ENCODE results near the gene TRABD. TPM values are rescaled to one million over a fixed set of nuclear protein-coding genes. Genes with fewer than 3 reads are reported as not detected.

The TRABD gene
- total RNA-seq, 6 experiments from 2014 or later, result 25.0 to 36.0 (median 27.6) TPM

DNA sequence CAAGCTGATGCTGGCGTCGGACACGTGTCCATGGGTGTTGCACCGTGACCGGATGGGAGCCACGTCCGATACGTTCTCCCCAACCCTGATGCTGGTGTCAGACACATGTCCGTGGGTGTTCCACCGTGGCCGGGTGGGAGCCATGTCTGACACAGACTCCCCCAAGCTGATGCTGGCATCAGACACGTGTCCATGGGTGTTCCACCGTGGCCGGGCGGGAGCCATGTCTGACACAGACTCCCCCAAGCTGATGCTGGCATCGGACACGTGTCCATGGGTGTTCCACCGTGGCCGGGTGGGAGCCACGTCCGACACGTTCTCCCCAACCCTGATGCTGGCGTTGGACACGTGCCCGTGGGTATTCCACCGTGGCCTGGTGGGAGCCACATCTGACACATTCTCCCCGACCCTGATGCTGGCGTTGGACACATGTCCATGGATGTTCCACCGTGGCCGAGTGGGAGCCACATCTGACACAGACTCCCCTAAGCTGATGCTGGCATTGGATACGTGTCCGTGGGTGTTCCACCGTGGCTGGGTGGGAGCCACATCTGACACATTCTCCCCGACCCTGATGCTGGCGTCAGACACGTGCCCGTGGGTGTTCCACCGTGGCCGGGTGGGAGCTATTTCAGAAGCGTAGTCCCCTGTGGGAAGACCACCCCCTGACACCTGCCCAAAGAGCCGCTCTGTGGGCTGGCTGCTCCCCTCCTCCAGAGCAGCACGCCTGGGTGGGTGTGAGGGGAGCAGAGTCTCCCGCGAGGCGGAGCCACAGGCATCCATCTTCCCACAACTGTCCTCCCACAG, 35.1 kb downstream of the TRABD start:
- H3K4me1 Mint-ChIP-seq (ENCODE audit: low read depth), result no peaks in the 10 kb centered on the region
- H3K36me3 Mint-ChIP-seq (ENCODE audit: low read depth), result peaks cover 7% of the 10 kb centered on the region
- TF ChIP-seq, protein P1, sequence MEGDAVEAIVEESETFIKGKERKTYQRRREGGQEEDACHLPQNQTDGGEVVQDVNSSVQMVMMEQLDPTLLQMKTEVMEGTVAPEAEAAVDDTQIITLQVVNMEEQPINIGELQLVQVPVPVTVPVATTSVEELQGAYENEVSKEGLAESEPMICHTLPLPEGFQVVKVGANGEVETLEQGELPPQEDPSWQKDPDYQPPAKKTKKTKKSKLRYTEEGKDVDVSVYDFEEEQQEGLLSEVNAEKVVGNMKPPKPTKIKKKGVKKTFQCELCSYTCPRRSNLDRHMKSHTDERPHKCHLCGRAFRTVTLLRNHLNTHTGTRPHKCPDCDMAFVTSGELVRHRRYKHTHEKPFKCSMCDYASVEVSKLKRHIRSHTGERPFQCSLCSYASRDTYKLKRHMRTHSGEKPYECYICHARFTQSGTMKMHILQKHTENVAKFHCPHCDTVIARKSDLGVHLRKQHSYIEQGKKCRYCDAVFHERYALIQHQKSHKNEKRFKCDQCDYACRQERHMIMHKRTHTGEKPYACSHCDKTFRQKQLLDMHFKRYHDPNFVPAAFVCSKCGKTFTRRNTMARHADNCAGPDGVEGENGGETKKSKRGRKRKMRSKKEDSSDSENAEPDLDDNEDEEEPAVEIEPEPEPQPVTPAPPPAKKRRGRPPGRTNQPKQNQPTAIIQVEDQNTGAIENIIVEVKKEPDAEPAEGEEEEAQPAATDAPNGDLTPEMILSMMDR (IDR thresholded peaks at IDR 0.05), result no peak

DNA sequence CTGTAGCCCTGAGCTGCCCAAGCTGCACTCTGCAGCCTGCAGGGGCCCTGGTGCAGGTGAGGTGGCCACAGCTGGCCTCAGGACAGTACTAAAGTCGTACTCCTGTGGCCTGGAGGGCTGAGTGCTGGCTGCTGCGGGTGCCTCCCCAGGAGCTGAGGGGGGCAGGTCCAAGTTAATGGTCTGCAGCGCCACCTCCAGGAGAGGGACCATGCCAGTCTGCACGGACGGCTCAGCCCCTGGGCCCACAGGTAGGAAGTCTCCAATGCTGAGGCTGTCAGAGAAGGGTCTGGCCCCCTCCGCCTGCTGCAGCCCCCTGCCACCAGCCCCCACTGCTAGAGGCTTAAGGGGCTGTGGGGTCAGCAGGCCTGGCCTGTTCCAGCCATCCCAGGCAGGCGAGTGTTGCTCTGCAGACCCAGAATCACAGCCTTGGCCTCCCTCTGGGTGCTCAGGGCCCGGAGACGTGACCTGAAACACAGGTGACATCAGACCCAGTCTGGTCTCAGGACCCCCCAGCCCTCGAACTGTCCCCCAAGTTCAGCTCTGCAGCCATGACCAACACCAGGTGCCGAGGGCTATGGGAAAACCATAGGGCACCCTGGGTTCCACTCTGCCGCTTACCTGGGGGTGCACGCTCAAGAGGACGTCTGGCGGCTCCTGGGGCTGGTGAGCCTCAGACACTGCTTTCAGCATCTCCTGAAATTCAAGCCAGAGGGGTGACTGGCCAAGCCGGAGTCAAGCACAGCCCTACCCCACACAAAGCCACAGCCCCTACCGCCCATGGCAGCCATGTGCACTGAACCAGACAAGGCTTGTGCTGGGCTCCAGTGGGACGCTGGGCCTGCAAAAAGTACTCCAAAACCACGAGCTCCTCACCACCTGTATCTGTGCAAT, 35.9 kb downstream of the TRABD start:
- no peak for DNase-seq
- Mint-ChIP-seq H3K9me3 (no peaks in the 10 kb centered on the region), H3K4me3 (no peak overlapping the region), H3K27me3 (ENCODE audit: insufficient read depth) (peaks cover 2% of the 10 kb centered on the region), H3K27ac (no peak overlapping the region), H3K4me1 (ENCODE audit: low read depth) (no peaks in the 10 kb centered on the region), H3K36me3 (ENCODE audit: low read depth) (peaks cover 7% of the 10 kb centered on the region)
- TF ChIP-seq, protein P1 (IDR thresholded peaks at IDR 0.05), result peak; percentile 37

More for the DNA sequence above, 35.1 kb downstream of the TRABD start:
- Mint-ChIP-seq H3K9me3 (no peaks in the 10 kb centered on the region), H3K27me3 (ENCODE audit: insufficient read depth) (peaks cover 2% of the 10 kb centered on the region), H3K4me3 (no peak overlapping the region), H3K27ac (no peak overlapping the region)
- DNase-seq, result no peak

DNA sequence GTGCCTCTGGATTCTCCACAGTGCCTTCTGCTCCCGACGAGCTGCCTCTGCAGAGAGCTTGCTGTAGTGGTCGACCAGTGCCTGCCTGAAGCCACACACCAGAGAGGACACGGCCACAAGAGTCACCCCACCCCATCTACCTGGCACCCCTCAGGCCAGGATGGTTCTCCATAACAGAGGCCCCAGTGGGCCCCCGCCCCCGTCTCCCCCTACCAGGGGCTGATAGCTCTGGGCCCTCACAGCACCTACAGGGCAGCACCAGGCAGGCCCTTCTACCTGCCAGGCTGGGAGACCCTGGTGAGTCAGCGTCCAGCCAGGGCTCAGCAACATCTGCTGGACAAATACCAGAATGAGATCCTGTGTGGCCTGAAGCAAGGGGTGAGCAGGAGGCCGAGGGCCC, 36.8 kb downstream of the TRABD start:
- no peaks in the 10 kb centered on the region for H3K4me1 Mint-ChIP-seq (ENCODE audit: low read depth)
- peaks cover 7% of the 10 kb centered on the region for H3K36me3 Mint-ChIP-seq (ENCODE audit: low read depth)
- no peak overlapping the region for H3K4me3 Mint-ChIP-seq
- peaks cover under 1% of the 10 kb centered on the region for H3K27me3 Mint-ChIP-seq (ENCODE audit: insufficient read depth)
- H3K9me3 Mint-ChIP-seq, result no peaks in the 10 kb centered on the region
- TF ChIP-seq, protein P1 (IDR thresholded peaks at IDR 0.05), result no peak
- no peak for DNase-seq
- H3K27ac Mint-ChIP-seq, result no peak overlapping the region

DNA sequence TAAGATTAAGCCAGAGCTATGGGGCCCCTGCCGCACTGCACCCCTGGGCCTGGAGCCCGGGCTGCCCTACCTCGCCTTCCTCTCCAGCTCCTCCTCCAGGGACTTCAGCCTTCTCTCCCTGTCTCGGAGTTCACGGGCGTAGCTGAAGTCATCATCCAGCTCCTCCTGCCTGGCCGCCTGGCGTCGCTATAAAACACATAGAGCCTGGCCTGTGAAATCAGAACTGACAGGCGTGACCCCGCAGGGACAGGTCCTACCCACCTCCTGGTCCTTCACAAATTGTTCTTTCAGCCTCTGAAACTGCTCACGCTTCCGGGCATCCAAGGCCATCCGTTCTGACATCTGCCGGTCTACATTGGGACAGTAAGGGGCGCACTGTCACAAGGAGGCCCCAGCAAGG, 38.4 kb downstream of the TRABD start:
- H3K27ac Mint-ChIP-seq, result no peak overlapping the region
- H3K27me3 Mint-ChIP-seq (ENCODE audit: insufficient read depth), result no peaks in the 10 kb centered on the region; the same call in 1 of the 2 replicates
- no peaks in the 10 kb centered on the region for H3K4me1 Mint-ChIP-seq (ENCODE audit: low read depth)
- TF ChIP-seq, protein P1 (IDR thresholded peaks at IDR 0.05), result no peak
- peaks cover 7% of the 10 kb centered on the region for H3K36me3 Mint-ChIP-seq (ENCODE audit: low read depth)
- H3K4me3 Mint-ChIP-seq, result no peak overlapping the region
- H3K9me3 Mint-ChIP-seq, result no peaks in the 10 kb centered on the region
- no peak for DNase-seq

DNA sequence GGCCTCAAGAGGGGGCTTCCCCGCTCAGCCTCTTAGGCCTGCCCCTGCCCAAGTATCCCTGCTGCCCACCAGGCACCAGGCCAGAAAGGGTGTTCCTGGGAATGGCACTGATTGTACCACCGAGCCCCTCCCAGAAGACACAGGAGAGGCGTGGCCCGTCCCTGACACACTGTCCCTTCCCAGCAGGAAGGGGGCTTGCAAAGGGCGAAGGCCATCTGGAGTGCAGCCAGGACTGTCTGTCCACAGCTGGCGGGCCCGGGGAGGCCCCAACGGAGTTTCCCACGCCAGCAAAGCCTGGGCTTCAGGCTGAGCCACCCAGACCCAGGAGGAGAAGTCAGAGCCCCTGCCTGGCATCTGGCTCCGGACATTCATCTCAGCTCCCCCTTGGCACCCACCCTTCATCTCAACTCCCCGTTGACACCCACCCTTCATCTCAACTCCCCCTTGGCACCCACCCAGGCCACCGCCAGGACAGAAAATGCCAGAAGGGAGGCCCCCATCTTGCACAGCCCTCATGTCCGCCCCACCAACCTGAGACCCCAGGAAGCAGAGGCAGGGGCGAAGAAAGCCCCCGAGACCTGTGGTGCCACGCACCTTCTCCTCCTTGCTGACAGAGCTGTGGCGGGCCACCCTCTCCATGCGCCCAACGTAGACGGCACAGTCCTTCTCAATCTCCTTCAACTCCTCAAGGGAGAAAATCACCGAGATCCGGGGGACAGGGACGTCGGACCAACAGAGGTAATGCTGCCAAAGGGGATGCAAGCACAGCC, 39.7 kb downstream of the TRABD start:
- no peak for DNase-seq
- Mint-ChIP-seq H3K27me3 (ENCODE audit: insufficient read depth) (no peaks in the 10 kb centered on the region; the same call in 1 of the 2 replicates), H3K36me3 (ENCODE audit: low read depth) (peaks cover 13% of the 10 kb centered on the region), H3K4me3 (no peak overlapping the region), H3K27ac (no peak overlapping the region), H3K4me1 (ENCODE audit: low read depth) (no peaks in the 10 kb centered on the region), H3K9me3 (no peaks in the 10 kb centered on the region)
- TF ChIP-seq, protein P1 (IDR thresholded peaks at IDR 0.05), result no peak
